Measurements from ENCODE around the gene CDX1.

GRCh38 chr5:150141544-150142184, 24.9 kb upstream of the CDX1 start:
- TF ChIP-seq TCF12 (IDR thresholded peaks at IDR 0.05; ENCODE audit: low read depth, low read length) (no peak), CREB1 (IDR thresholded peaks at IDR 0.05) (no peak), POLR2A (IDR thresholded peaks at IDR 0.05; ENCODE audit: control extremely low read depth in 1 of 2, low read depth in 2 of 2, low read length in 2 of 2) (no peak)

Measured in H1 (cell line).